Right lobe of liver (tissue), 4 donors: Measurements from ENCODE around the gene GABRG3.

Source experiments
- POLR2A ChIP-seq: fragments of 450-650 bp; IDR thresholded peaks from one replicate; pipeline ENCODE4 v1.6.1; 2017; ENCODE audit warnings: antibody characterized with exemption, mild to moderate bottlenecking
- TF ChIP-seq, protein P1 (sequence below), 4 donors: fragments of 200-600 bp in 3 of 4; fragments of 450-650 bp in 1 of 4; IDR thresholded peaks; one replicate each; pipeline versions ENCODE4 v1.5.1 to v1.8.0; 2016 to 2022; ENCODE audit warnings: antibody characterized with exemption in 4 of 4, mild to moderate bottlenecking in 2 of 4
- donor health status: DM: no; HTN: no; CAD: no.
- donor health status: DM: no; HTN: no; CAD: no.
- donor health status: DM: no; HTN: yes; CAD: no.

DNA sequence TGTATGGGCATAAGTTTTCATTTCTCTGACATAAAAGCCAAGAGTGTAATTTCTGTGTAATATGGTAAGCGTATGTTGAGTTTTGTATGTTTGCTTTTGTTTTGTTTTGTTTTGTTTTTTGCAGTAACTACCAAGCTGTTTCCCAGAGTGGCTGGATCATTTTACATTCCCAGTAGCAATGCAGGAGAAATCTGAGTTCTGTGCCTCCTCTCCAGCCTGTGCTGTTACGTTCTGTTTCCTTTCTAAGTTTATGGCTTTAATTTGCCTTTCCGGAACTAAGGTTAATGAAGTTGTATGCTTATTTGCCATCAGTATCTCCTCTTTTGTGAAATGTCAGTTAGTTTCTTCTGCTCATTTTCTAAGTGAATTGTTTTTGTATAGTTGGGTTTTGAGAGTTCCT is 307.8 kb downstream of the GABRG3 start:
- TF ChIP-seq, protein P1, sequence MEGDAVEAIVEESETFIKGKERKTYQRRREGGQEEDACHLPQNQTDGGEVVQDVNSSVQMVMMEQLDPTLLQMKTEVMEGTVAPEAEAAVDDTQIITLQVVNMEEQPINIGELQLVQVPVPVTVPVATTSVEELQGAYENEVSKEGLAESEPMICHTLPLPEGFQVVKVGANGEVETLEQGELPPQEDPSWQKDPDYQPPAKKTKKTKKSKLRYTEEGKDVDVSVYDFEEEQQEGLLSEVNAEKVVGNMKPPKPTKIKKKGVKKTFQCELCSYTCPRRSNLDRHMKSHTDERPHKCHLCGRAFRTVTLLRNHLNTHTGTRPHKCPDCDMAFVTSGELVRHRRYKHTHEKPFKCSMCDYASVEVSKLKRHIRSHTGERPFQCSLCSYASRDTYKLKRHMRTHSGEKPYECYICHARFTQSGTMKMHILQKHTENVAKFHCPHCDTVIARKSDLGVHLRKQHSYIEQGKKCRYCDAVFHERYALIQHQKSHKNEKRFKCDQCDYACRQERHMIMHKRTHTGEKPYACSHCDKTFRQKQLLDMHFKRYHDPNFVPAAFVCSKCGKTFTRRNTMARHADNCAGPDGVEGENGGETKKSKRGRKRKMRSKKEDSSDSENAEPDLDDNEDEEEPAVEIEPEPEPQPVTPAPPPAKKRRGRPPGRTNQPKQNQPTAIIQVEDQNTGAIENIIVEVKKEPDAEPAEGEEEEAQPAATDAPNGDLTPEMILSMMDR (IDR thresholded peaks at IDR 0.05), result no peak
- no peak for TF ChIP-seq POLR2A
